GM23338 (cell line): ENCODE data around the gene DCHS1. TPM values are rescaled to one million over a fixed set of nuclear protein-coding genes. Genes with fewer than 3 reads are reported as not detected.

Experiments
- ATAC-seq: fragments of 200-7000 bp; cut with Tn5 transposase; 3 replicates; pipeline ENCODE4 v1.9.1; 2020
- DNase-seq: peaks from one replicate; pipeline ENCODE4 v3.0.0-alpha.2; 2015; ENCODE audit warnings: low spot score
- H2AFZ ChIP-seq: fragments of 200-600 bp; sonication (generic); 2 replicates; pipeline ENCODE4 v1.8.0; 2016; ENCODE audit warnings: antibody characterized with exemption, mild to moderate bottlenecking, moderate library complexity
- H3F3A ChIP-seq: fragments of 200-600 bp; sonication (generic); replicated peaks from 2 replicates; pipeline ENCODE4 v1.8.0; 2017; ENCODE audit warnings: antibody characterized with exemption, mixed run types, low read depth
- H3K27ac ChIP-seq: fragments of 200-600 bp; sonication (generic); 2 replicates; pipeline ENCODE4 v1.6.1; 2016; ENCODE audit warnings: low read depth
- H3K27me3 ChIP-seq: fragments of 200-600 bp; sonication (generic); 2 replicates; pipeline ENCODE4 v1.8.0; 2016; ENCODE audit warnings: mild to moderate bottlenecking, mixed run types, moderate library complexity; ENCODE audit not compliant: insufficient read depth
- H3K36me3 ChIP-seq: fragments of 200-600 bp; sonication (generic); 2 replicates; pipeline ENCODE4 v1.8.0; 2016; ENCODE audit warnings: mild to moderate bottlenecking; ENCODE audit not compliant: insufficient read depth
- H3K4me1 ChIP-seq: fragments of 200-600 bp; sonication (generic); 2 replicates; pipeline ENCODE4 v1.8.0; 2016; ENCODE audit warnings: mild to moderate bottlenecking, moderate library complexity; ENCODE audit not compliant: insufficient read depth
- H3K4me2 ChIP-seq: fragments of 200-600 bp; sonication (generic); 2 replicates; pipeline ENCODE4 v1.7.1; 2017; ENCODE audit warnings: mixed run types
- H3K4me3 ChIP-seq: fragments of 200-600 bp; sonication (generic); 2 replicates; pipeline ENCODE4 v1.6.1; 2016; ENCODE audit warnings: mixed run types
- H3K79me2 ChIP-seq: fragments of 200-600 bp; sonication (generic); replicated peaks from 2 replicates; pipeline ENCODE4 v1.8.0; 2017; ENCODE audit warnings: mild to moderate bottlenecking; ENCODE audit not compliant: insufficient read depth
- H3K9me2 ChIP-seq: fragments of 200-600 bp; sonication (generic); 2 replicates; pipeline ENCODE4 v1.8.0; 2017; ENCODE audit not compliant: insufficient read depth
- H4K20me1 ChIP-seq: fragments of 200-600 bp; sonication (generic); replicated peaks from 2 replicates; pipeline ENCODE4 v1.8.0; 2017; ENCODE audit warnings: mild to moderate bottlenecking; ENCODE audit not compliant: insufficient read depth
- H3K27ac Mint-ChIP-seq: 2 replicates; pipeline ENCODE4 v1.8.0; 2020; ENCODE audit warnings: inconsistent platforms, mild to moderate bottlenecking, moderate library complexity, mixed read lengths
- H3K27me3 Mint-ChIP-seq: 3 replicates; pipeline ENCODE4 v1.8.0; 2022; ENCODE audit warnings: low read depth, mild to moderate bottlenecking, moderate library complexity, mixed read lengths, inconsistent platforms; ENCODE audit not compliant: insufficient read depth, poor library complexity
- H3K36me3 Mint-ChIP-seq: 3 replicates; pipeline ENCODE4 v1.8.0; 2021; ENCODE audit warnings: low read depth, mild to moderate bottlenecking, inconsistent platforms, moderate library complexity, mixed read lengths
- H3K4me1 Mint-ChIP-seq: 3 replicates; pipeline ENCODE4 v1.8.0; 2020; ENCODE audit warnings: mild to moderate bottlenecking, inconsistent platforms, mixed read lengths
- H3K4me3 Mint-ChIP-seq: 3 replicates; pipeline ENCODE4 v1.8.0; 2021; ENCODE audit warnings: moderate library complexity, mild to moderate bottlenecking, inconsistent platforms, mixed read lengths
- H3K9me3 Mint-ChIP-seq: 3 replicates; pipeline ENCODE4 v1.8.0; 2020; ENCODE audit warnings: moderate library complexity, mild to moderate bottlenecking, inconsistent platforms, mixed read lengths
- CREB1 ChIP-seq: fragments of 250-450 bp; sonication (Bioruptor Pico); IDR thresholded peaks from 2 replicates; pipeline ENCODE4 v1.5.0; 2020; ENCODE audit warnings: low read depth, mild to moderate bottlenecking, moderate library complexity
- EZH2 ChIP-seq: fragments of 200-600 bp; sonication (generic); IDR thresholded peaks from one replicate; pipeline ENCODE4 v1.8.0; 2017; ENCODE audit warnings: antibody characterized with exemption, mild to moderate bottlenecking, low read depth; ENCODE audit not compliant: unreplicated experiment
- EZH2phosphoT487 ChIP-seq: fragments of 200-600 bp; sonication (generic); IDR thresholded peaks from one replicate; pipeline ENCODE4 v1.8.1; 2018; ENCODE audit warnings: antibody characterized with exemption; ENCODE audit not compliant: unreplicated experiment
- JUNB ChIP-seq: IDR thresholded peaks from one replicate; pipeline ENCODE4 v1.6.1; 2016; ENCODE audit warnings: antibody characterized with exemption; ENCODE audit not compliant: unreplicated experiment
- NANOG ChIP-seq: IDR thresholded peaks from 2 replicates; pipeline ENCODE4 v1.6.1; 2016; ENCODE audit warnings: antibody characterized with exemption, borderline replicate concordance
- POLR2AphosphoS5 ChIP-seq: IDR thresholded peaks from 2 replicates; pipeline ENCODE4 v1.6.1; 2016; ENCODE audit warnings: antibody characterized with exemption, low read depth
- STAT1 ChIP-seq: IDR thresholded peaks from one replicate; pipeline ENCODE4 v1.6.1; 2016; ENCODE audit warnings: antibody characterized with exemption; ENCODE audit not compliant: unreplicated experiment
- ZNF114 ChIP-seq: fragments of 250-450 bp; sonication (Bioruptor Pico); IDR thresholded peaks from 2 replicates; pipeline ENCODE4 v1.5.0; 2020; ENCODE audit warnings: mild to moderate bottlenecking, moderate library complexity
- ZNF331 ChIP-seq: fragments of 250-450 bp; sonication (Bioruptor Pico); IDR thresholded peaks from 2 replicates; pipeline ENCODE4 v1.5.0; 2020; ENCODE audit warnings: low read depth, mild to moderate bottlenecking, moderate library complexity
- polyA plus RNA-seq: library from polyadenylated mRNA; unstranded; fragments of >200 nt; fragmentation: Nextera tagmentation; extraction: Ambion mirVana; gene quantifications from 2 replicates; pipeline ENCODE4 v1.2.1, GENCODE V29; 2016
- total RNA-seq: library from RNA; depleted of rRNA; stranded (reverse); fragments of >200 nt; shearing (Covaris generic); gene quantifications from 2 replicates; pipeline ENCODE4 v1.2.3, GENCODE V29; 2014
- TF ChIP-seq, protein P1 (sequence below): IDR thresholded peaks from 2 replicates; pipeline ENCODE4 v1.6.1; 2016; ENCODE audit warnings: antibody characterized with exemption
- TF ChIP-seq, protein P2 (sequence below), 2 experiments: fragments of 200-600 bp in 1 of 2; sonication (generic) in 1 of 2; conservative IDR thresholded peaks; 2 replicates each; pipeline versions ENCODE4 v1.5.1 to v1.6.1; 2016 to 2017; ENCODE audit warnings: antibody characterized with exemption in 2 of 2, low read depth in 2 of 2, mild to moderate bottlenecking in 2 of 2, moderate library complexity in 1 of 2
- TF ChIP-seq, protein P3 (sequence below): IDR thresholded peaks from one replicate; pipeline ENCODE4 v1.6.1; 2018; ENCODE audit warnings: antibody characterized with exemption; ENCODE audit not compliant: unreplicated experiment

The DCHS1 gene
- total and polyA plus RNA-seq, 2 experiments from 2014 or later = 2.3 to 20.7 TPM

DNA sequence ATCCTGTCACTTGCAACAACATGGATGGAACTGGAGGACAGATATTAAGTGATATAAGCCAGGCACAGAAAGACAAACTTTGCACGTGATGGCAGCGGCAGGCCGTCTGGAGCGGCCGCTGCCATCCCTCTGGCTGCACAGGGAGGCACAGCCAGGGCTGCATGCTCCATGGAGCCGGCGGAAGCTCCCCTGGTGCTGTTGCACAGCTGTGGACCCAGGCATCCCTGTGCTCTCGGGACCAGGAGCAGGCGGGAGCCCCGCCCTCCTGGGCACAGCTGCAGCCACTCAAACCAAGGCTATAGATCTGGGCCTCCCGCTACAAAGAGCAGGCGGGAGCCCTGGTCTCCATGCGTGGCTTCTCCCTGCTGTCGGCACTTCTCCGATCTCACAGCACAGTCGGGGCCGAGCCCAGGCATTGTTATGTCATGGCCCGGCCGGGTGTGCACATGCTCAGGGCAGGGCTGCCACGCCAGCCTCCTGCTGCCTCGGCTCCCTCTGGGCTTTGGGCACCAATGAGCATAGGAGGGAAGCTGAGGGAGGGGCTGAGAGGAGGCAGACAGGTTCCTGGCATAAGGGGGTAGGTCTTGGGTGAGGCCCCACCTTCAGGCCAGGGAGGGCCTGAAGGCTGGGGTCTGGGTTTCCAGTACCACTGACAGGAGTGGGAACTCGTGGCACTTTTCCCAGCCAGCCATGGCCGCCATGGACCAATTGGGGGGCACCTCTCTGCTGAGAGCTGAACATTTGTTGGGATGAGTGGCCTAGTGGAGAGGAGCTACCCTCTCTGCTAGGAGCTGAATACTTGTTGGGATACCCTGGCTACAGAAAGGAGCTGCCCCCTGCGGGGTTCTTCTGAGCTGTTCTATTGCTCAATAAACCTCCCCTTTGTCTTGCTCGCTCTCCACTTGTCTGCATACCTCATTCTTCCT is 68.9 kb downstream of the DCHS1 start:
- H3K9me2 ChIP-seq = no peaks in the 10 kb centered on the region
- no peaks in the 10 kb centered on the region for H3F3A ChIP-seq
- H3K4me1 ChIP-seq = no peaks in the 10 kb centered on the region
- peaks cover 16% of the 10 kb centered on the region for H3K36me3 Mint-ChIP-seq
- H3K9me3 Mint-ChIP-seq = peaks cover 18% of the 10 kb centered on the region; the same call in 2 of the 3 replicates
- H3K36me3 ChIP-seq = 0 out of 2 replicates have a peak, but pooled peaks cover under 1% of the 10 kb centered on the region
- no peak overlapping the region for H3K27ac Mint-ChIP-seq
- no peaks in the 10 kb centered on the region for H3K4me1 Mint-ChIP-seq
- H4K20me1 ChIP-seq = no peaks in the 10 kb centered on the region
- peaks cover 2% of the 10 kb centered on the region for H3K27me3 Mint-ChIP-seq
- no peak overlapping the region for H3K4me3 ChIP-seq
- H3K4me2 ChIP-seq = no peak overlapping the region
- H3K4me3 Mint-ChIP-seq = no peak overlapping the region
- TF ChIP-seq EZH2phosphoT487 = no peak
- no peak for TF ChIP-seq NANOG
- no peak for TF ChIP-seq ZNF331 (CRISPR knock-in tag)
- no peaks in the 10 kb centered on the region for H3K79me2 ChIP-seq
- H3K27me3 ChIP-seq = no peaks in the 10 kb centered on the region
- H2AFZ ChIP-seq = no peak overlapping the region
- ATAC-seq (peak; percentile 68), DNase-seq (no peak)
- no peak overlapping the region for H3K27ac ChIP-seq

DNA sequence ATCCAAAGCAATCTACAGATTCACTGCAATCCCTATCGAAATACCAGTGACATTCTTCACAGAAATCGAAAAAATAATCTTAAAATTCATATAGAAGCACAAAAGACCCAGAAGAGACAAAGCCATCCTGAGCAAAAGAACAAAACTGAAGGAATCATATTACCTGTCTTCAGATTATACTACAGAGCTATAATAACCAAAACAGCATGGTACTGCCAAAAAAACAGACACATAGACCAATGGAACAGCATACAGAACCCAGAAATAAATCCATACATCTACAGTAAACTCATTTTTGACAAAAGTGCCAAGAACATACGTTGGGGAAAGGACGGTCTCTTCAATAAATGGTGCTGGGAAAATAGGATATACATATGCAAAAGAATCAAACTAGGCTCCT is 71.1 kb downstream of the DCHS1 start:
- ATAC-seq (no peak), DNase-seq (no peak)
- H3K36me3 ChIP-seq = no peaks in the 10 kb centered on the region
- peaks cover 18% of the 10 kb centered on the region; the same call in 2 of the 3 replicates for H3K9me3 Mint-ChIP-seq
- no peak overlapping the region for H3K27ac ChIP-seq
- H3K36me3 Mint-ChIP-seq = peaks cover 16% of the 10 kb centered on the region
- H4K20me1 ChIP-seq = no peaks in the 10 kb centered on the region
- H3K4me1 Mint-ChIP-seq = no peaks in the 10 kb centered on the region
- no peaks in the 10 kb centered on the region for H3K4me1 ChIP-seq
- no peak overlapping the region for H3K27ac Mint-ChIP-seq
- no peak overlapping the region for H3K4me2 ChIP-seq
- no peak overlapping the region for H3K4me3 Mint-ChIP-seq
- no peaks in the 10 kb centered on the region for H3K79me2 ChIP-seq
- no peaks in the 10 kb centered on the region for H3F3A ChIP-seq
- no peaks in the 10 kb centered on the region for H3K27me3 ChIP-seq
- H3K9me2 ChIP-seq = no peaks in the 10 kb centered on the region
- H3K4me3 ChIP-seq = no peak overlapping the region
- peaks cover 4% of the 10 kb centered on the region for H3K27me3 Mint-ChIP-seq
- no peak overlapping the region for H2AFZ ChIP-seq
- TF ChIP-seq EZH2phosphoT487 (no peak), NANOG (no peak), ZNF331 (CRISPR knock-in tag) (no peak), ZNF114 (CRISPR knock-in tag) (no peak), JUNB (no peak), POLR2AphosphoS5 (no peak), STAT1 (no peak), EZH2 (no peak), CREB1 (CRISPR knock-in tag) (no peak)
- TF ChIP-seq, protein P1, sequence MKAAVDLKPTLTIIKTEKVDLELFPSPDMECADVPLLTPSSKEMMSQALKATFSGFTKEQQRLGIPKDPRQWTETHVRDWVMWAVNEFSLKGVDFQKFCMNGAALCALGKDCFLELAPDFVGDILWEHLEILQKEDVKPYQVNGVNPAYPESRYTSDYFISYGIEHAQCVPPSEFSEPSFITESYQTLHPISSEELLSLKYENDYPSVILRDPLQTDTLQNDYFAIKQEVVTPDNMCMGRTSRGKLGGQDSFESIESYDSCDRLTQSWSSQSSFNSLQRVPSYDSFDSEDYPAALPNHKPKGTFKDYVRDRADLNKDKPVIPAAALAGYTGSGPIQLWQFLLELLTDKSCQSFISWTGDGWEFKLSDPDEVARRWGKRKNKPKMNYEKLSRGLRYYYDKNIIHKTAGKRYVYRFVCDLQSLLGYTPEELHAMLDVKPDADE = no peak
- TF ChIP-seq, protein P2, sequence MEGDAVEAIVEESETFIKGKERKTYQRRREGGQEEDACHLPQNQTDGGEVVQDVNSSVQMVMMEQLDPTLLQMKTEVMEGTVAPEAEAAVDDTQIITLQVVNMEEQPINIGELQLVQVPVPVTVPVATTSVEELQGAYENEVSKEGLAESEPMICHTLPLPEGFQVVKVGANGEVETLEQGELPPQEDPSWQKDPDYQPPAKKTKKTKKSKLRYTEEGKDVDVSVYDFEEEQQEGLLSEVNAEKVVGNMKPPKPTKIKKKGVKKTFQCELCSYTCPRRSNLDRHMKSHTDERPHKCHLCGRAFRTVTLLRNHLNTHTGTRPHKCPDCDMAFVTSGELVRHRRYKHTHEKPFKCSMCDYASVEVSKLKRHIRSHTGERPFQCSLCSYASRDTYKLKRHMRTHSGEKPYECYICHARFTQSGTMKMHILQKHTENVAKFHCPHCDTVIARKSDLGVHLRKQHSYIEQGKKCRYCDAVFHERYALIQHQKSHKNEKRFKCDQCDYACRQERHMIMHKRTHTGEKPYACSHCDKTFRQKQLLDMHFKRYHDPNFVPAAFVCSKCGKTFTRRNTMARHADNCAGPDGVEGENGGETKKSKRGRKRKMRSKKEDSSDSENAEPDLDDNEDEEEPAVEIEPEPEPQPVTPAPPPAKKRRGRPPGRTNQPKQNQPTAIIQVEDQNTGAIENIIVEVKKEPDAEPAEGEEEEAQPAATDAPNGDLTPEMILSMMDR (conservative IDR thresholded peaks at IDR 0.05; ENCODE audit: low read depth in 2 of 2) = no peak
- TF ChIP-seq, protein P3, sequence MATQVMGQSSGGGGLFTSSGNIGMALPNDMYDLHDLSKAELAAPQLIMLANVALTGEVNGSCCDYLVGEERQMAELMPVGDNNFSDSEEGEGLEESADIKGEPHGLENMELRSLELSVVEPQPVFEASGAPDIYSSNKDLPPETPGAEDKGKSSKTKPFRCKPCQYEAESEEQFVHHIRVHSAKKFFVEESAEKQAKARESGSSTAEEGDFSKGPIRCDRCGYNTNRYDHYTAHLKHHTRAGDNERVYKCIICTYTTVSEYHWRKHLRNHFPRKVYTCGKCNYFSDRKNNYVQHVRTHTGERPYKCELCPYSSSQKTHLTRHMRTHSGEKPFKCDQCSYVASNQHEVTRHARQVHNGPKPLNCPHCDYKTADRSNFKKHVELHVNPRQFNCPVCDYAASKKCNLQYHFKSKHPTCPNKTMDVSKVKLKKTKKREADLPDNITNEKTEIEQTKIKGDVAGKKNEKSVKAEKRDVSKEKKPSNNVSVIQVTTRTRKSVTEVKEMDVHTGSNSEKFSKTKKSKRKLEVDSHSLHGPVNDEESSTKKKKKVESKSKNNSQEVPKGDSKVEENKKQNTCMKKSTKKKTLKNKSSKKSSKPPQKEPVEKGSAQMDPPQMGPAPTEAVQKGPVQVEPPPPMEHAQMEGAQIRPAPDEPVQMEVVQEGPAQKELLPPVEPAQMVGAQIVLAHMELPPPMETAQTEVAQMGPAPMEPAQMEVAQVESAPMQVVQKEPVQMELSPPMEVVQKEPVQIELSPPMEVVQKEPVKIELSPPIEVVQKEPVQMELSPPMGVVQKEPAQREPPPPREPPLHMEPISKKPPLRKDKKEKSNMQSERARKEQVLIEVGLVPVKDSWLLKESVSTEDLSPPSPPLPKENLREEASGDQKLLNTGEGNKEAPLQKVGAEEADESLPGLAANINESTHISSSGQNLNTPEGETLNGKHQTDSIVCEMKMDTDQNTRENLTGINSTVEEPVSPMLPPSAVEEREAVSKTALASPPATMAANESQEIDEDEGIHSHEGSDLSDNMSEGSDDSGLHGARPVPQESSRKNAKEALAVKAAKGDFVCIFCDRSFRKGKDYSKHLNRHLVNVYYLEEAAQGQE = no peak
